ENCODE measurements around the gene ANKRD24.
"Not testable (repeated sequence)": the region's sequence is repeated elsewhere in the genome, so short reads cannot be mapped to it uniquely, and the experiment has no call there.

Gene ANKRD24

GRCh38 chr19:4267101-4267900 is 84.8 kb downstream of the ANKRD24 start:
- Histone ChIP-seq H3K4me1 (ENCODE audit: insufficient read depth, low read length) (no peaks in the 10 kb centered on the region), H3K27ac (ENCODE audit: low read length) (no peak overlapping the region), H3K9me3 (ENCODE audit: insufficient read depth, low read depth, low read length) (no peaks in the 10 kb centered on the region), H3K4me3 (ENCODE audit: low read length) (no peak overlapping the region), H3K27me3 (ENCODE audit: insufficient read depth, low read length) (no peaks in the 10 kb centered on the region), H3K9ac (ENCODE audit: low read depth, low read length) (no peak overlapping the region), H3K36me3 (ENCODE audit: insufficient read depth, low read depth, low read length) (peaks cover 41% of the 10 kb centered on the region)

- no peaks in the 10 kb centered on the region for H3K4me1 ChIP-seq (ENCODE audit: insufficient read depth, low read length)
- peaks cover 32% of the 10 kb centered on the region for H3K36me3 ChIP-seq (ENCODE audit: insufficient read depth, low read depth, low read length)
- H3K27me3 ChIP-seq (ENCODE audit: insufficient read depth, low read length): no peaks in the 10 kb centered on the region
- no peak overlapping the region for H3K9ac ChIP-seq (ENCODE audit: low read depth, low read length)
- H3K9me3 ChIP-seq (ENCODE audit: insufficient read depth, low read depth, low read length): no peaks in the 10 kb centered on the region
- H3K27ac ChIP-seq (ENCODE audit: low read length): no peak overlapping the region
- no peak overlapping the region for H3K4me3 ChIP-seq (ENCODE audit: low read length)
Measured at GRCh38 chr19:4267901-4268815, 85.7 kb downstream of the ANKRD24 start.

GRCh38 chr19:4268816-4269430 is 86.4 kb downstream of the ANKRD24 start:
- peaks cover 30% of the 10 kb centered on the region for H3K36me3 ChIP-seq (ENCODE audit: insufficient read depth, low read depth, low read length)
- no peaks in the 10 kb centered on the region for H3K9me3 ChIP-seq (ENCODE audit: insufficient read depth, low read depth, low read length)
- H3K9ac ChIP-seq (ENCODE audit: low read depth, low read length): no peak overlapping the region
- no peak overlapping the region for H3K27ac ChIP-seq (ENCODE audit: low read length)
- H3K4me1 ChIP-seq (ENCODE audit: insufficient read depth, low read length): no peaks in the 10 kb centered on the region
- no peak overlapping the region for H3K4me3 ChIP-seq (ENCODE audit: low read length)
- H3K27me3 ChIP-seq (ENCODE audit: insufficient read depth, low read length): no peaks in the 10 kb centered on the region

GRCh38 chr19:4272894-4273293 is 90.4 kb downstream of the ANKRD24 start:
- H3K27ac ChIP-seq (ENCODE audit: low read length): no peak overlapping the region
- no peak overlapping the region for H3K4me3 ChIP-seq (ENCODE audit: low read length)
- peaks cover 13% of the 10 kb centered on the region for H3K36me3 ChIP-seq (ENCODE audit: insufficient read depth, low read depth, low read length)
- H3K9ac ChIP-seq (ENCODE audit: low read depth, low read length): no peak overlapping the region
- H3K27me3 ChIP-seq (ENCODE audit: insufficient read depth, low read length): peaks cover 3% of the 10 kb centered on the region
- H3K4me1 ChIP-seq (ENCODE audit: insufficient read depth, low read length): no peaks in the 10 kb centered on the region
- H3K9me3 ChIP-seq (ENCODE audit: insufficient read depth, low read depth, low read length): no peaks in the 10 kb centered on the region

- H3K27ac ChIP-seq (ENCODE audit: low read length); H3K4me1 ChIP-seq (ENCODE audit: insufficient read depth, low read length); H3K36me3 ChIP-seq (ENCODE audit: insufficient read depth, low read depth, low read length); H3K4me3 ChIP-seq (ENCODE audit: low read length); H3K9ac ChIP-seq (ENCODE audit: low read depth, low read length); H3K9me3 ChIP-seq (ENCODE audit: insufficient read depth, low read depth, low read length): not testable (repeated sequence)
- peaks cover 14% of the 10 kb centered on the region for H3K27me3 ChIP-seq (ENCODE audit: insufficient read depth, low read length)
Measured at GRCh38 chr19:4274321-4274686, 91.8 kb downstream of the ANKRD24 start.

Data from iPS-20b (cell line).